NCI-H1694 (cell line): ENCODE measurements around the gene LINGO3.
A peak's percentile ranks its signal among the peaks of the same experiment; 100 is the strongest.

ENCODE experiments used
- DNase-seq: peaks from one replicate; lab custom pipeline; 2025; lab: John Stamatoyannopoulos, UW

Gene LINGO3

DNA sequence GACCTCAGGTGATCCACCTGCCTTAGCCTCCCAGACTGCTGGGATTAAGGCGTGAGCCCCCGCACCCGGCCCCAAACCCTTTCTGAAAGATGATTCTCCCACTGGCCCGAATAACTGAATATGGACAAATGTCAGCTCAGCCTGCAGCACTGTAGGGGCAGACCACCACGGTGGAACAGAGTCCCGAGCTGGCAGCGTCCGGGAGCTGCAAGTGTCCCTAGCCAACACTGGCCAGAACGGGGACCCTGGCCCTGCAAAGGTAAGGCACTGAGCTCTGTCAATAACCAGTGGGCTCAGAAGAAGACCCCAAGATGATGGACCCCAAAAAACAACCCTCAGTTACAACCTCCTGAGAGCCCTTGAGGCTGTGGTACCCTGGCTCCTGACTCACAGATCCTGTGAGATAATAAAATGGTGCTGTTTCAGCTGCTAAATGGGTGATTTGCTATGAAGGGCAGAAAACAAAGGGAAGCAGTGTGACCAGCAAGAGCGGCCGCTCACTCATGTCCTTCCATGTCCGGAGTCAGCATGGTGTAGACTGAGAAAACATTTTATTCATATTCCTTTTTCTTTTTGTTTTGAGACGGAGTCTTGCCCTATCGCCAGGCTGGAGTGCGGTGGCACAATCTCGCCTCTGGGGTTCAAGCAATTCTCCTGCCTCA is 18.9 kb upstream of the LINGO3 start:
- DNase-seq, result no peak

DNA sequence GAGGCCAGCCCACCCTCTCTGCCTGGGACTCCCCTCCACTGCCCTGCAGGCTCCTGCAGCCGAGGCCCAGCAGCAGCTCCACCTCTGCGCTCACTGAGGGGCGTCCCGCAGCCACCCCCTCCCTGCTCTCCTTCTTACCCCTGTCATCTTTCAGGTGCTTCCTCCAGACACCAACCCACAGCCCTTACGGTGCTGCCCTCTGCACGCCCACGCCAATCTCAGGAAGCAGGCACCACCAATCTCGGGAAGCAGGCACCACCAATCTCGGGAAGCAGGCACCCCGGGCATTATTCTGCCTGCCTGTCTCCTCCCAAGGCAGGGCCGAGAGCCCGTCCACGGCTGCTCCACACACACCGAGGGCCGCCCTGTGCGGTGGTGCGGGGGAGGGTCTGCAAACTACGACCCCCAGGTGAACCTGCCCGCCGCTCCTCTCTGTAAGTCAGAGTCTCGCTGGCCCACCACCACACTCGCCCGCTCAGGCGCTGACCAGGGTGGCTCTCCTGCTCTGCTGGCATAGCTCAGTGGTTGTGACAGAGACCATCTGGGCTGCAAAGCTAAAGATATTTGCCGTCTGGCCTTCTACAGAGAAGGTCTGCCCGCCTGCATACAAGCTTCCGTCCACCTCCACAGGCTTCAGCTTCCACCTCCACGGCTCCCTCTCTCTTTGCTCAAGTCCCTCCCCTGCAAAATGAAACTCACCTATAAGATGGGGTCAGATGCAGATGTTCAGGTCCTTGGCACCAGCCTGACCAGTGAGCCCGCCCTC is 17.5 kb upstream of the LINGO3 start:
- no peak for DNase-seq

DNA sequence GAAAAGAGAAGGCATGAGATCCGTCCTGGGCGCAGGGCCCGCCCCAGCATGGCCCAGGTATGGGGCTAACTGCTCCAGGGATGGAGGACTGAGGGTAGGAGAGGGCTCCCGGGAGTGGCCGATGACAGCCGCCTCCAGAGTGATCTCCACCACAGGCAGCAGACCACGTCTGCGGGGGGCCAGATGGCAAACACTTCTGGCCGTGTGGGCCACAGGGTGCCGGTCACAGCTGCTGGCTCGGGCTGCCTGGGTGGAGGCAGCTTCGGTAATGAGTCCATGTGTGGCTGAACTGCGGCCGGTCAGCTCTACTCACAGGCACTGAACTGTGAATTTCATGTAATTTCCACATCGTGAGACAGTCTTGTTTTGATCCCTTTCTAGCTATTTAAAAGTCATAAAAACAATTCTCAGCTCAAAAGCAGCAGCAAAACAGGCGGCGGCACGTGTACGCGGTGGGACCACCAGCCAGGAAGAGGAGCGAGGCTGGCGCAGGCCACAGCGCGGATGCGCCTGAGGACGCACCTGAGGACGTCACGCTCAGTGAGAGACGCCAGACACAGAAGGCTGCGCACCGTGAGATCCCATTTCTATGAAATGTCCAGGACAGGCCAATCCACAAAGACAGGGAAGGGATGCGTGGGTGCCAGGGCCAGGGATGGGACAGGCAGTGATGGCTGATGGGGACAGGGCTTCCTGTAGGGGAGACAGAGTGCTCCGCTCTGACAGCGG is 16.4 kb upstream of the LINGO3 start:
- DNase-seq, result no peak

DNA sequence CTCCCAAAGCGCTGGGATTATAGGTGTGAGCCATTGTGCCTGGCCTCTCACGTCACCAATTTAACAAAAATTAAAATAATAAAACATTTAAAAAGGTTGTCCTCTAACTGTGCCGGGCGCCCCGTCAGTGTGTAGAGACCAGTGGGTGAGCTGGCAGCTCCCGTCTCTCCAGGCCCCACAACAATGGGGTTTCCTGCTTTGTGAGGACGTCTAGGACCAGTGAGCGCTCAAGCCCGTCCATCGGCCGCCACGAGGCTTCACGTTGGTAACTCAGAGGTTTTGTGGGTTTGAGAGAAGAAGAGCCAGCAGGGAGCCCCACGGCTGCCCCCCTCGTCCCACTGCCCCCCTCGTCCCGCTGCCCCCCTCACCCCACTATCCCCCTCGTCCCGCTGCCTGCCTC is 15.8 kb upstream of the LINGO3 start:
- no peak for DNase-seq

DNA sequence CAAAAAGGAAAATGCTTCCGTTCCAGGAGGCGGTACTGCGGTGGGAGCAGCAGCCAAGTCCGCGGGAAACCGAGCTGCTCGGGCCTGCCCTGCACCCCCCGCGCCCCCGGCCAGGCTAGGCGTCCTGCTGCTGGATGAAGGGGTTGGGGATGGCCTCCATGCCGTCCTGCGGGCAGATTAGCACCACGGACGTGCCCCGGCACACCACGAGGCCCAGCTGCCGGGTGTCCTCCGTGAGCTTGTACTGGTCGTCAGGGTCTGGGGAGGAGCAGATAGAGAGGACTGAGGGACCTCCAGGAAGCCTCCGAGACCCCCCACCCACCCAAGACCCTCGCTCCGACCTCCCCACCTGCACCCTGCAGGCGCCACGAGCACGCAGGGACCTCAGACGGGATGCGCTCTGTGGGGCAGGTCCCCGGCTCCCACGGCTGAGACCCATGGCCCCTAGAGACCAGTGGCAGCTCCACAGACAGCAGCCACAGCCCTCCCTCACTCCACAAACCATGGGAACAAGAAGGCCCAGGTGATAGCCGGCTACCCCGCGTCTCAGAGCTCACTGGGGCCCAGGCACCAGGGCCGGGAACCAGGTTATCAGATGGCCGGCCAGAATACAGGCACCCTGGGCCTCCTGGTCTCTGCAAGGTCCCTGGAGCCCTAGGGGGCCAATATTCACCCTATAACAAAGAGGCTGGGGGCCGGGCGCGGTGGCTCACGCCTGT is 13.8 kb upstream of the LINGO3 start:
- no peak for DNase-seq

DNA sequence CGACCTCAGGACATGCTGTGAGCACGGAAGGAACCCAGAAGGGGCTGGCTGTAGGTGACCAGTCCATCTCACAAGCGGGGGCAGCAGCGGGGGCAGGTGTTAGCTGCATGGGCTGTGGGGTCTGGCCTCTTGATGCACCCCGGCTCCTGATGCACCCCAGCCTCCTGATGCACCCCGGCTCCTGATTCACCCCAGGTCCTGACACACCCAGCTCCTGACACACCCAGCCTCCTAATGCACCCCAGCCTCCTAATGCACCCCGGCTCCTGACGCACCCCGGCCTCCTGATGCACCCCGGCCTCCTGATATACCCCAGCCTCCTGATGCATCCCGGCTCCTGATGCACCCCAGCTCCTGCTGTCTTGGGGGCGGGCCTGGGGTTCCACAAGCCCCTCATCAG is 13.0 kb upstream of the LINGO3 start:
- no peak for DNase-seq

DNA sequence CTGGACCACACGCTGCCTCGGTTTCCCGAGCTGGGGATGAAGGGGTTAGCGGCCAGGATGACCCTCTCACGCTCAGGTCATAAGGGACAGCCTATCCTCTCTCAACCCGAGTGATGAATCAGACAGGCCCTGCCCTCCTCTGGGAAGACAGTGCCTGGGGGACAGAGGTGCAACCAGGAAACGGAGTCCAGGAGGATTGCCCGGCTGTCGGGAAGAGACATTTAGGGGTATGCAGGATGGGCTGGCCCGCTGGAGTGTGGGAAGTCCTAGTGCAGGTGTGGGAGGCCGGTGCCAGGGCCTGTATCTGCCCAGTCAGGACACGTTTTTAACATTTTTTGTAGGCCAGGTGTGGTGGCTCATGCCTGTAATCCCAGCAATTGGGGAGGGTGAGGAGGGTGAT is 12.1 kb upstream of the LINGO3 start:
- no peak for DNase-seq

DNA sequence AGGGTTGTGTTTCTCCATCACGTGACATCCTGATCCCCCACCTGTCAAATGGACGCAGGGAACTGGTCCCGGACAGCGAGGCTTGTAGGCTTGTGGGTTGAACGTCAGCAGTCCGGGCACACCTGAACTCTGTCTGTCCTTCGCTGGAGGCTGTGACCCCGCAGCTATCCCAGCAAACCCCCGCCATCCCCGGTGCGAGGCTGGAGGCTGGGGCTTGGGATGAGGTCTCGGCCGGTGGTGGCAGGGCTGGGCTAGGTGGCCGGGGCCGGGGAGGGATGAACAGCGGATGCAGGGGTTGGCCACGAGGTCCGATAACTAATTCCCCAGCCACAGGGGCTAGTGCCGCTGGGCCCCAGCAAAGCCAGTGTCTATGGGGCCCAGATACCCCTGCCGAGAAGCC is 11.6 kb upstream of the LINGO3 start:
- DNase-seq, result no peak

DNA sequence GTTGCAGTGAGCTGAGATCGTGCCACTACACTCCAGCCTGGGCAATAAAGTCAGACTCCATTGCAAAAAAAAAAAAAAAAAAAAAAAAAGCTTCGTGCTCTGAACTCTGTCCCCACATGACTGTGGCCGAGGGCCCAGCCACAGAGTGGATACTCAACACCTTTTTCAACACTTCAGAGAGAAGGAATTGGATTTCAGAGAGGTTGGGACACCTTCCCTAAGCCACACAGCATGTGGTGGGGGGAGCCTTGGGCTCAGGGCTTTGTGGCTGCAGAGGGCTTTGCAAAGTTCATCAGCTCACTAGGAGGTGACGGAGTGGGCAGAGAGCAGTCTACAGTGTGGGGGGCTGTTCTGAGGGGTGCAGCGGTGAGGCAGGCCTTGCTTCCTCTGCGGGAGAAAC is 11.0 kb upstream of the LINGO3 start:
- DNase-seq, result no peak

DNA sequence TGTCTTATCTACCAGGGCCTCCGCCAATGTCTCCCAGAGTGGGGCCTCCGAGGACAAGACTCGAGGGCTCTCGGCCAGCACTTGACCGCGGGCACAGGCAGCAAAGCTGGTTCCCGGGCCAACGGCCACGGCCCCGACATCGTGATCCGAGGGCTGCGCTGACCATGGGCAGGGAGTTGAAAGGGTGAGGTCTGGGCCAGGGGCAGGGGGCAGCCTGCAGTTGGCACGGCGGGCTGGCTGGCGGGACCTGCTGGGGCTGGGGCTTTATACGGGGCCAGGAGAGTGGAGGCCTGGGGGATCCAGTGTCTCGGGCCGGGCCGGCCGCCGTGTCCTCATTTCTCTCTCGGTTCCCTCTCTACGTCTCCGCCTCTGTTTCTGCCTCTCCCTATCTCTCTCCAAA is 9.8 kb upstream of the LINGO3 start:
- no peak for DNase-seq

DNA sequence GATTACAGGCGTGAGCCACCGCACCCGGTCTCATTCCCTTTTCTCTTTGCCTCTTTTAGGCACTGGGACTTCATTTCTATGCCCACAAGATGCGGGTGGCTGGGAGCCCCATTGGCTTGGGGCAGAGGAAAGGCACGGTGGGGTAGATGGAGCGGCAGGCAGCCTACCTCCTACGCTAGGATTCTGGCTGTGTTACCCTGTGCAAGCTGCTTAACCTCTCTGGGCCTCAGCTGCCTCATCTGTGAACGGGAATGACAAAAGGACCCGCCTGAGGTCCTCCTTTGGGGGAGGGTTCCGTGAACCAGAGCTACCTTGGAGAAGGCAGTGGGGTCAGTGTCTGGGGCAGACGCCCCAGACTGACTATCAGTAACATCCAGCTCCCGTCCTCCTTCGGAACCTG is 9.3 kb upstream of the LINGO3 start:
- no peak for DNase-seq

DNA sequence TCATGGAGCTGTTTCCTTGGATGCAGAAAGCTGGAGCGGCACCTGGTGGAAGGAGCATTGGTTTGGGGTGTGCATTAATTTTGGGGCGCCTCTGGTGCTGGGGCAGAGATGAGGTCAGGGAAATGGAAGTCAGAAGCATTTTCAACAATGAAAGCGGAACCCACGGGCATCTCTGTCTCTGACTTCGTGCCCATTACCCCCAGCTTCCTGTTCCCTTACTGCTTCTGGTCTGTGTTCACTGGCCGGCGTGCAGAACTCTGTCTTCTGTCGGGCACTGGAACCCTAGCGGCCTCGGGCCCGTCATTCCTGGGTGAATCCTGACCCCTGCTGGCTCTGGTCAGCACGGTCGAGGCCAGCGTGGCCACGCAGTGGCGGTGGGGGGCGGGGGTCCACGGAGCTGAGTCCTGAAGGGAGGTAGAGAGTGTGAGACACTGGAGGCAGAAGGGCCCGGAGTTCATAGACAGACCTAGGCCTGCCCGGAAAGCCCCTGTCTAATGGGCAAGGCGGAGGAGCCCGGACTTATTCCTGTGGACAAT is 7.9 kb upstream of the LINGO3 start:
- DNase-seq, result no peak

DNA sequence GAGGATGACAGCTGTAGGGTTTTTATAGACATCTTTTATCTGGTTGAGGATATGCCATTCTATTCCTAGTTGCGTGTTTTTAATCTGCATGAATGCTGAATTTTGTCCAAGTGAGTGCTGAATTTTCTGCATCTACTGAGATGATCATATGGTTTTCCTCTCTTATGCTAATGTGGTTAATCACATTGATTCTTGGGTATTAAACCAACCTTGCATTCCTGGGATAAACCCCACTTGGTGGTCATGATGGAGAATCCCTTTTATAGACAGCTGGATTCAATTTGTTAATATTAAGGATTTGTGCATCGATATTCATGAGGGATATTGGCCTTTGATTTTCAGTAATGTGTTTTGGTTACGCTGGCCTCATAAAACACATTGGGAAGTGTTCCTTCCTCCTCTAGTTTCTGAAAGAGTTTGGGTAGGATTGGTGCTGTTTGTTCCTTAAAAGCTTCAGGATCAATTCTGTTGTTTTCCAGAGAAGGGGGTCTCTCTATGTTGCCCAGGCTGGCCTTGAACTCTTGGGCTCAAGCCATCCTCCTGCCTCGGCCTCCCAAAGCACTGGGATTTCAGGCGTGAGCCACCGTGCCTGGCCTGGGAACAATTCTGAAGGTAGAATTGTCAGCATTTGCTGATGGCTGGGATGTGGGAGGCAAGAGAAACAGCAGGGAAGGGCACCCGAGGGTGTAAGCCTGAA is 7.3 kb upstream of the LINGO3 start:
- DNase-seq, result no peak

DNA sequence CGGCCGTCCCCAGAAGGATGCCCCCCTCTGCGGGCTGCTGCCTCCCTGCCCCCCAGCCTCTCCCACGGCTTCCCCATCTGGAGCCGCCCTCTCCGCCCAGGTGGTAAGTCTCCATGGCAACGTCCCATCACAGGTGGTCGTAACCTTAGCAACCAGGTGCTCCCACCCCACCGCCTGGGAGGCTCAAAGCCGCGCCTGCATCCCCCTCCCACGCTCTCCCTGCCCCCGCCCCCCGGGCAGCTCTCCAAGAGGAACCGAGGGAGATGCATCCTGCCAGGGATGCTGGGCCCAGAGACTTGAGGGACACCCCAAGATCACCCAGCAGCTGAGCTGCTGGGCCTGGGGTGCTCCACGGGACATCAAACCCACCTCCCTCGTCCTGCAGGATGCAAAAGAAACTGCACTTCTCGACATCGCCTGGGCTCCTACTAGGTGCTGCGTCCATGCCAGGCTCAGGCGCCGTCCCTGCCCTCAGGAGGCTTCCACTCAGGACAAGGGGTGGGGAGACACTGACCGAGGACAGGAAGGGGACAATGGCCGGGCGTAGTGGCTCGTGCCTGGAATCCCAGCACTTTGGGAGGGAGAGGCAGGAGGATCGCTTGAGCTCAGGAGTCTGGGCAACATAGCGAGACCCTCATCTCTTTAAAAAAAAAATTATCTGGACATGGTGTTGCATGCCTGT is 5.0 kb upstream of the LINGO3 start:
- DNase-seq, result no peak

DNA sequence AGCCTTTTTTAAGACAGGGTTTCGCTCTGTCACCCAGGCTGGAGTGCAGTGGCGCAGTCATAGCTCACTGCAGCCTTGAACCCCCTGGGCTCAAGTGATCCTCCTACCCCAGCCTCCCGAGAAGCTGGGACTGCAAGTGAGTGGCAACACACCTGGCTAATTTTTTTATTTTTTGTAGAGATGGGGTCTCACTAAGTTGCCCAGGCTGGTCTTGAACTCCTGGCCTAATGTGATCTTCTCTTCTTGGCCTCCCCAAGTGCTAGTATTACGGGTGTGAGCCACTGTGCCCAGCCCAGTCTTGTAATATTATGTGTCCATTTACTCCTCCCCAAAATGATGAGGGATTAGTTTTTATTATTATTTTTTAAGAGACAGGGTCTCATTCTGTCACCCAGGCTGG is 3.1 kb upstream of the LINGO3 start:
- DNase-seq, result no peak

DNA sequence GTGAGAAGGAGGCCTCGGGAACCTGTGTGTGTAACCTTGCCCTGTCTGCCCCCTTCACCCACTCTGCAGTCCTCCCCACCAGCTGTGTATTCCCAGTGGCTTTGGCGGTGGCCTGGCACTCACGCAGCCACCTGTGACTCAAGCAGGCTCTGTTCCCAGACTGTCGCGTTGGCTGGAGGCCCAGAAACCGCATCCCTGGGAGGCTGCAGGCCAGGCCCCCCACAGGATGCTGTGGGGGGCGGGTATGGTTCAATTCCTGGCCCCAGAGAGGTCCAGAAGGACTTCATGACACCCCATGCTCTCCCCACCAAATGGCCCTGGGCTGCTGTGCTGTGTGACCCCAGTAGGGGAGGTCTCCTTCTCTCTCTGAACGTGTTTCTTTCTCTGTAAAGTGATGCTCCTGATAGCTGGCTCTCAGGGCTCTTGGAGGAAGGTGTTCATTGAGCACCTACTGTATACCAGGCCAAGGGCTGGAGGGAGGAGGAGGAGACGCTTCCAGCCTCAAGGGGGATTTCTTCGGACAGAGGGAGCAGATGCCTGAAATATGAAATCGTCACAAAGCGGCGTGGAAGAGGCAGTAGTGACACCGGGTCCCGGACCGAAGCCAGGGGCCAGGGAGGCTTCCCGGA is 1.9 kb upstream of the LINGO3 start:
- peak; percentile 33 for DNase-seq

DNA sequence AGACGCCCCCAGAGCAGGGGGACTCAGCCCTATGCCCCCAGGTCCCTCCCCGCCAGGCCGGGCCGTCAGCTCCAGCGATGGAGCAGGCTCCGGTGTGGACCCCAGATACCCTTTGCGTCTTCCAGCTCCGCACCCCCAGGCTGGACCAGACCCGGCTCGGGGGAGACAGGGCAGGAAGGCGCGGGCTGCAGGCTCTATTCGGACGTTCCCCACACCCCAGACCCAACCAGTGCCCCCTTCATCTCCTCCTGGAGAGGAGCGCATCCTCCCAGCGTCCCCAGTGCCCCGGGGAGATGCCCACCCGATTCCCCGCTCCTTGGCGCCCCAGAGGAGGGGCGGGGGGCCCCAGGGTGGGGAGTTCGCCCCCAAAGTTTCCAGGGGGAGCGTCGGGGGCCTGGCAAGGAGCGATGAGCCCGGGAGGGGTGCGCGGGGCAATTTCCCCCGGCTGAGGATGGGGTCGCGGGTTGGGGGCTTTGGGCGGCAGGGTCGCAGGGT is 389 bp downstream of the LINGO3 start:
- DNase-seq, result no peak

DNA sequence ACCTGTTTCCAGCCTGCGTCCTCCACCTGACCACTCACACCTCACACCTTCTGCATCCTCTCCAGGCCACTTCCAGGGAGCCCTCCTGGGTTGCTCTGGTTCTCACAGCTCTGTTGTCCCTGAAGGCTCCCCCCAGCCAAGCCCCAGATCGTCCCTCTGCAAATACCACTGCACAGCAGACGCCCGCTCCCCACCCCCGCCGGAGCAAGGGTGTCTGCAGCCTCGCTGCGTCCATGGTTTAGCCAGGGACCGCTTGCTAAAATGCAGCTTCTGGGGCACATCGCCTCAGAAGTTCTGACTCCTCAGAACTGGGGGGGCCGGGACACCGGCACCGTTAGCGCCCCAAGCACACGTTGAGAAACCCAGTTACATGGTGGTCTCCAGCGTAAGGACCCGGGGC is 983 bp downstream of the LINGO3 start:
- DNase-seq, result no peak

DNA sequence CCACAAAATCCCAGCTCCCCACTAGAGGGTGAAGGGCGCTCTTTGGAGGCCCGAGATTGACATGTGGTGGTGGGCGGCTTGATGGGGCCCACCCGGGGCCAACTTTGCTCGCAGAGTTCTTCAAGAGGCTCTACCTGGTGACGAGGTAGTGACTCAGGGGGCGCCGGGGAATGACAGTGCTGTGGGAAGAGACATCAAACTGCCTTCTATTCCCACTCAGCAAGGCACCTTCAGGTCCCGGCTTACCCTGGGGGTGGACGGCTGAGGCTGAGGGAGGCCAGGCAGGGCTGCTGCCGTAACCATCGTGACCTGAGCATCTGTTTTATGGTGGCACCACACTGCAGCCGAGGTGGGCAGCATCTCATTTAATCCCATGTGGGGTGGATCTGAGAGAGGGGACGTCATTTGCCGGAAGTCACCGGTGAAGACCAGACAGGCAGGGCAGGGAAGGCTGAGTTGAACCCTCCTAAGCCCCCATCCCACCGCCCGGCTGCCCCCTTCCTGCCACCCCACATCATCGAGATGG is 1.6 kb downstream of the LINGO3 start:
- DNase-seq, result no peak
